Inflammatory macrophage treated with lipopolysaccharide for 4 hours (primary cell): ENCODE data around the gene FAM163B.

ENCODE experiments used
- DNase-seq: peaks from one replicate; pipeline ENCODE4 v3.0.0-alpha.2; 2020

FAM163B gene

DNA sequence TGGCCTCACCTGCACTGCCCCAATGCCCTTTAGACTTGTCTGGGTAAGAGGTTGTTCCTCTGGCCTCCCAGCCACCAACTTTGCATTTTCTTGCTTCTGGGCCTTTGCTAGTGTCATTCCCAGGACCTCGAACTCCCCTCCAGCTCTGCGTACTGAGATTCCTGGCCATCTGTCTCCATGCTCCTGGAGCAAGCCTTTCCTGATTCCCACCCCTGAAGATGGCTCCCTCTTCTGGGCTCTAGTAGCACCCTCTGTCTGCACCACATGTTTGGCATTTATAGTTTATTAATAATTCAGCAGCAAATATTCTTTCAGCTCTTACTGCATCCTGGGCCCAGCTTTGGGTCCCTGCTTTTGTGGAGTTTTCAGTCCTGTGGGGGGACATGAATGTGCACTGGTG, 14.9 kb downstream of the FAM163B start:
- DNase-seq, result no peak

DNA sequence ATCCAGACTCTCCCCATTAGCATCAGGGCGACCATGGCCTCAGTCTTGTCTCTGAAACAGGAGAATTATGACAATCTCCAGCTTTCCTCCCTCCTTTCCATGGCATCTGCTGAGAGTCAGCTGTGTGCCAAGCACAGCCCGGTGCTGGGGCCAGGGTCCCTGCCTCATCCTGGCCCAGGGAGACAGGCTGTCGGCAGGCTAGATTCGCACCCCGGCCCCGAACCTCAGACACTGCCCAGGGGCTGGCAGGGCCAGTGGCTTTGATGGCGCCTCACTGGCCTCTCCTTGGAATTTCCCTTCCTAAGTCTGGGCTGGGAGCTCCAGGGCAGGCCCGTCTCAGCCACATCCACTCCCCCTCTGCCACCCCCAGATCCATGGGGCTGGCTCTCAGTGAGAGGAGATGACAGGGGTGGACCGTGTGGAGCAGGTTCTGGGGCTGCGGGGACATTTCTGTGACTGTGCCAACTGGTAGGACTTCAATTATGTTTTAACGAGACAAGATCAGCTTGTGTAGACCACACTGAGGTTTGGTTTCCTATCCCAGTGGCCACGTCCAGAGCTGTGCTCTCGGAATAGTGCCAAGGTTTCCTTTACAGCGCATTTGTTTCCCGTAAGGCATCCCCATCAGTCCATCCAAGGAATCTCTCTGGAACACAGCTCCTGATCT, 15.5 kb downstream of the FAM163B start:
- DNase-seq, result no peak

DNA sequence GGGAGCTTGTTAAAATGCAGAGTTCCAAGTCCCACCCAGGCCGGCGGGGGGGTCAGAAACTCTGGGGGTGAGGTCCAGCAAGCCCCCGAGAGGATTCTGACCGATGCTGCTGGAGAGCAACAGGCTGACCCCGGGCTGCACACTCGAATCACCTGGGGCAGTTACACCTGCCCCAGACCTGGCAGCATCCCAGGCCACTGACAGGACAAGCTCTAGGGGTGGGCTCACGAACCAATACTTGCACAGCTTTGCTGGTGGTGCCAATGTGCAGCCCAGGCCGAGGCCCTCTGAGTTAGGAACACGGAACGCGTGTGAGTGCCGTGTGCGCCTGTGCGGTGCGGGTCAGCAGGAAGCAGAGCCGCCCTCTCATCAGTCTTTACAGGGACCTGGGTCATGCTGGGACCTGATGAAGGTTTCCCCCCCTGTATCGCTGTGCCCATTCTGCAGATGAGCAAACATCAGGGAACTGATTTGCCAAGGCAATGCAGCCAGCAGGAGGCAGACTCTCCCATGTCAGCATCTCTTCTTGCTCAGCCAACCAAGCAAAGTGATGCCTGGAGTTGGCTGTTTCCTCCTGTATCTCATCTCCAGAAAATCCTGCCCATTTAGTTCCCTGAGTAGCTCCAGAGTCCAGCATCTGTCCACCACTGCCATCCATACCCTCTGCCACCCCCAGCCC, 16.3 kb downstream of the FAM163B start:
- no peak for DNase-seq

GRCh38 chr9:133591985-133592384, 17.2 kb downstream of the FAM163B start:
- DNase-seq, result no peak

DNA sequence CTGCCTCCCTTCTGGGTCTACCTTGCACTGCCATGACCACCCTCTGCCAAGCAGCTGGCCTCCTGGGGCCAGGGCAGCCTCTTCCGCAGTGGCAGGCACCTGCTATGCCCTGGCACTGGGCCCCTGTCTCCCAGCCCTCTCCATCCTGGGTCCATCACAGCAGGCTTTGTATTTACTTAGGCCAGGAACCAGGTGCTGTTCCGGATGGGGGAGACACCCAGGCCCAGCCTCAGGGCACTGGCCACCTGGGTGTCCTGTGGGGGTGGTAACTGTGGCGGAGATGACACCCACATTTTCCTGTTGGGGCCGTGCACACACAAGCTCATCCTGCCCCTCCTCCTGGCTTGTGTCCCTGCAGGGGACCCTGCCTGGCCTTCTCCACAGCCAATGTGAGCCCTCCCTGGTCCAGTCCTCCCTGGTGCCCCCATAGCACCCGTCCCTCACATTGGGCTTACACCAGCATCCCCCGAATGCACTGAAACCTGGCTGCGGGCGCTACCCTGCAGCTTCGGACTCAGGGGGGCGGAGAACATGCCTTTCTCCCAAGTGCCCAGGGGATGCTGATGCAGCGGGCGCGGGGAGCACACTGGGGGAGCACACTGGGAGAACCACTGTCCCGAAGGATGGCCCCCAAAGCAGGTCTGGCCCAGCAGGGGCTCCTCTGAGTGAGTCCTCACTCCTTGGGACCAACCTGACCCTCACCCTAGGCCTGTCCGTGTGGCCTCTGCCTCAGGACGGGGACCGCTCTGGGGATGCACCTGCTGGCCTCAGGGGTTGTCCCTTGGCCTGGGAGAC, 17.9 kb downstream of the FAM163B start:
- DNase-seq, result no peak

DNA sequence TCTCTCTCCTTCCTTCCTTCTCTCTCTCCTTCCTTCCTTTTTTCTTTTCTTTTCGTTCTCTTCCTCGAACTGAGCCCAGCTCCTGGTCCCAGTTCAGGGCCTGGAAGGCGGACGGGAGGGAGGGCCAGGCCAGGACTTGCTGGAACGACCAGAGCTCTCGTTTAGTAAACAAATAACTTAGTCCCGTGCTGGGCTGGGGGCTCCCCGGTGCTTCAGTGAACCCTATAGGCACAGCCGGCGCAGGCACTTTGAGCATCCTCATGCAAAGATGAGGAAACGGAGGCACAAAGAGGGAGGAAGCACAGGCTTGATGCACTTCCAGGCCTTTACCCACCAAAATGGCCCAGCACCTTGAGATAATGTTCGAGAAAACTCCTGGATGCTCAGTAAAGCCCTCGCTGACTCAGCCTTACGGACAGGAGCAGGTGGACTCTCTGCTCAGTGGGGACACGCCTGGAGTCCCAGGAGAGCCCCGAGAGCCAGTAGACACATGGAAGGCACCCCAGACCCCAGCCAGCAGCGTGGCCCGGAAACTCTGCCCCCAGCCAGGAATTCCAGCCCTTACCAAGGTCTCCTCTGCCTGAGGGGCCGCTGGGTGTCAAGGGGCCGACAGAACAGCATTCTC, 18.8 kb downstream of the FAM163B start:
- DNase-seq, result no peak

DNA sequence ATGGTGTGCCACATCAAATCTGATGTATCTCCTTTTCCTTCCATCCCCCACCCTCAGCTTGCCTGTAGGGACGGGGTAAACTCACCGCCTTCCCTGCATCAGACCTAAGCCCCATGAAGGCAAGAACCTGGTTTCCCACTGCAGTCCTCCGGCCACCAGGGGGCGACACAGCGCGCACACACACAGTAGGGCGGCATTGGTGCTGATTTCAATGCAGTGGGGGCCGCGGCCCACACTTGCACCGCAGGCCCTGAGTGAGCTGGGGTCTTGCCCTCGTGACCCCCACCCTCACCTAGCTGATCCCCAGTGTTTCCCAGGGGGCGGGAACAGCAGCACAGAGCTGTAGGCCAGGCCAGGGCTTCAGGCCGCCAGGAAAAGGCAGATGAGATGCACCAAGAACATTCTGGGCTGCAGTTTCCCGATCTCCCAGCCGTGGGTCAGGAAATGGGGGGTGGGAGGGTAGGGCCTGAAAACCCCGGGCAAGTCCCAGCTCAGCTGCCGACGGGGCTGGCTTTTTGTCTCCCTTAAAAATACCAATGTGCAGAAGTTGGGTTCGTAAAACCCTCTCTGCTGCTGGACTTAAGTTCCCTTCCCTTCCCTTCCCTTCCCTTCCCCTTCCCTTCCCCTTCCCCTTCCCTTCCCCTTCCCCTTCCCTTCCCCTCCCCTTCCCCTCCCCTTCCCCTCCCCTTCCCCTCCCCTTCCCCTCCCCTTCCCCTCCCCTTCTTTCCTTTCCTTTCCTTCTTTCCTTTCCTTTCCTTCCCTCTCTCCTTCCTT, 19.5 kb downstream of the FAM163B start:
- no peak for DNase-seq

GRCh38 chr9:133587466-133587865, 21.7 kb downstream of the FAM163B start:
- no peak for DNase-seq

DNA sequence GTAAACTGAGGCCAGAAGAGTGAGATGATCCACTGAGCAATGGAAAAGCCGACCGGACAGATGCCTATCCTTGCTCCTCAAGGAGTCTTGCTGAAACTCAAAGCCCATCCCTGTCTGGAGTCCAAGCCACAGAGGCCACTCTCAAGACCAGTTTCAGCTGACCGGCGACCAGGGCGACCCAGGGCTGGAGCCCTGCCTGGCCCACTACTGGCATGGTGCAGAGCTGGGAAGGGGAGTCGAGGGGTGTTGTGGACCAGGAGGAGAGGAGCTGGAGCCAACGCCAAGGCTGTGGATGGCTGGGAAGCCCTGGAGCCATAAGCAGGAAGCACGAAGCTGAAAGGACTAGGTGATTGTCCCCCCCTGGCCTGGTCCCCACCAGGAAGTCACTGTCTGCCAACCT, 22.1 kb downstream of the FAM163B start:
- no peak for DNase-seq

DNA sequence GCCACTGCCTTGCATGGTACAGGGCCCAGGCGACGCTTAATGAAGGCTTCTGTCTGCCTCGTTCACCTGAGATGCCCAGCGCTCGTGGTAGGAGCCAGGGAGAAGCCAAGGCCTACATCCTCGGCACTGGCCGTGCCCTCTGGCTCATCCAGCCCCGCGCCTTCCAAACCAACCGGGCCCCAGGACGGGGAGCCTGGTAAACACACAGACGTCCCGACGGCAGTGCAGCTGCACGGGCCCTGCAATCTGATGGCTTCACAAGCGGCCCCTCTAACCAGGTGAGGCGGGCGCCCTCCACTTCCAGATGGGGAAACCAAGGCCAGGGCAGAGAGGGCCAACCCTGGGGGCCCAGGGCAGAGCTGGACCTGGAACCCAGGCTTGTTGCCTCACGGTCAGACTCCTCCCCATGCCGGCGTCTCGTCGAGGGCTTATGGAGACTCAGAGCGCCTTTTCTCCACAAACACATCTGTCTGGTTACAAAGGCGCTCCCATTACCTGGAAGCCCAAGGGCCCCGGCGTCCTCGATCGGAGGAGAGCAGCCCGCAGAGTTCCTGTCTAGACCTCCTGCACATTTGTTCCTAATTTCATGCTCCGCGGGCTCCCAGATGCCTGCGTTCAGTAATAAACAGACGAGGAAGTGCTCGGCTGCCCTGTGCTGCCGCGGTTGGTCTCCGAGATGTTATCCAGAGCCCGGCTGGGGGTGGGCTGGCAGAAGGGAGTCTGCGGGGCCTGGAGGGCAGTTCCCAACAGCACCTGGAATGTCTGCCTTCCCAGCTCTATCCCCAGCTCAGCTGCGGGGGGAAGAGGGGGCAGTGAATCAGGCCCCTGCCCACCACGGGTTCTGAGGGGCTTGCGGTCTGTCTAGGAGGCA, 23.5 kb downstream of the FAM163B start:
- no peak for DNase-seq

- no peak for DNase-seq
These were observed 24.4 kb downstream of the FAM163B start for GRCh38 chr9:133584559-133585476.

- no peak for DNase-seq
These were observed 25.0 kb downstream of the FAM163B start for GRCh38 chr9:133584167-133584558.

DNA sequence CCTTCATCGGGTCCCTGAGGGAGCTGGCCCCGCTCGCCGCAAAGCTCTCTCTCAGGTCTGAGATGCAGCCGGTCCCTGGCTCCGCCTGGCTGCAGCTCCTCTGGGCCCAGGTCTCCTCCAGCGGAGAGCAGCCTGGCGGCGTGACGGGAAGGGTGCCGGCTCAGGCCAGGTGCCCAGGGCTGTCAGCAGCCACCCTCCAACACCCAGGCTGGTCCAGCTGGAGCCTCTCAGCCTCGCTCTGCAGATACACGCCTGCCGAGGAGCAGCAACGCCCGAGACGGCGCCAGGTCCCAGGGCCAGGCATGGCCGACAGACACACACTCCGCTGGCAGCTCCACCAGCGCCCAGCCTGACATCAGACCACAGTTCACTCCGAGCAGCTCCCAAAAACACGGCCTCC, 25.6 kb downstream of the FAM163B start:
- DNase-seq, result no peak

DNA sequence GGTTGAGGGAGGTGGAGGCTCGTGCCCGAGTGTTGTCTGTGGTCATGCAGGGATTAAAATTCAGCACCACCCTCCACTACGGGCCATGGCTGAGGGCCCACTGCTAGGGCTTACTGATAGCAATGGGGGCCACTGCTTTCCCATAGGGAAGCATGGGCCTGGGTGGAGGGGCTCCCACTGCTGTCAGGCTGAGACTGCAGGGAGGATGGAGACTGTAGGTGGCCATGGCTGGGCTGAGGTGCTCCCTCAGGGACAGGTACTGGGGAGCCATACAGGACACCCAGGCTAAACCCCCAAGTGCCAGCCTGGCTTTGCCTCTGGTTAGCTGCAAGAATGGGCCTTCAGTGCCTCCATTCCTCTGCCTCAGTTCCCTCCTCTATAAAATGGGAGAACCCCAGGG, 26.1 kb downstream of the FAM163B start:
- DNase-seq, result no peak

DNA sequence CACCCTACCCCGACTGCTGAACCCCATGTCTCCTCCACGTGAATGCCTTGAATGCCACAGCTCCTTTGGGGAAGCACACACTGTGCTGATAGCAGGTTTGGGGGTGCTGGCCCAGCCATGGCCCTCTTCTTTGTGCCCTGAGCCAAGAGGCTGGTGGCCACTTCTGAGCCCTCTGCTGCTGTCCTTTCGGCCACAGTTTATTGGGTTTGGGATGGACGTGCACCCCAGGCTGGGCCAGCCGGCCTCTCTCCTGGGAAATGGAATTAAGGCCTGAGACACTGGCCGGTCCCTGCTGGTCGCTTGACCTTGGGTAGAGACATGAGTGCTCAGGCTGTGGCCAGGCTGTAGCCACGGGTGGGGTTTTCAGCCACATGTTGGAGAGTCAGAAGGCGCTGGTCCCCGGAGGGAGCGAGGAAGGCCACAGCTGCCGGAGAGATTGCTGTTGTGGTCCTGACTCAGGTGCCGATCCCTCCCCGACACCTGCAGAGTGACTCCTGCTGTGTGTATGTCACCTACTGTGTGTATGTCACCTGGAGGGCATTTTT, 26.6 kb downstream of the FAM163B start:
- no peak for DNase-seq

DNA sequence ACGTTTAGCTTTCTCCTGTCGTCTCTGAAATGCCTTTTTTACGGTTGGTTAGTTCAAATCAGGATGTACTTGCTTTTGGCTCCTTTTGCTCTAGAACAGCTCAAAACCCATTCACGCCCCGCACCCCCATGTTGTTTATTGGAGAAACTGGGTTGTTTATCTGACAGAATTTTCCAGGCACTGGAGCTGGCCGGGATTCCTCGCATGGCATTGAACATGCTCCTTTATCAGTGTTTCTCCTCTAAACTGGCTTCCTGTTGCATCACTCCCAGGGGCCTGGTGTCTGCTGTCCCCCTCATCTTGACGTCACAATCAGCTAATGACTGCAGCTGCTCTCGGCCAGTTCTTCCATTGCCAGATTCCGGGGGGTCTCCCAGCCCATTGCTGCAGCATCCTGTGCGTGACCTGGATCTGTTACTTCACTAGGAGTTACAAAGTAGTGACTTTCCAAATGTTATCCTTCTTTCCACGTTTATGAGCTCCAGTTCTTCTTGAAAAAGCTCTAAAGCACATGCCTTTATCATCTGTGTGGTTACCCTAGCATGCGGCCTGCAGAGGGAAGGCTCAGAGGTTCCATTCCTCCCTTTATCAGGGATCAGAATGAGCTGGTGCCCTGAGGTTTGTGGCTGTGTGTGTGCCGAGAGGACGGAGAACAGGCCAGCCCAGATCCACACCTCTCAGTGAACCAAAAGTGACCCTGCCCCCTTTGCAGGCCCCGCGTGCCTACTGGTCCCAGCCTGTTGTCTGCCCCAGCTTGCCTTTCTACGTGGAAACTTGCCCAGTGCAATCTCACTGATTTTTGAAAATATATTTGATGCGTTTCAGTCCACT, 27.5 kb downstream of the FAM163B start:
- no peak for DNase-seq

DNA sequence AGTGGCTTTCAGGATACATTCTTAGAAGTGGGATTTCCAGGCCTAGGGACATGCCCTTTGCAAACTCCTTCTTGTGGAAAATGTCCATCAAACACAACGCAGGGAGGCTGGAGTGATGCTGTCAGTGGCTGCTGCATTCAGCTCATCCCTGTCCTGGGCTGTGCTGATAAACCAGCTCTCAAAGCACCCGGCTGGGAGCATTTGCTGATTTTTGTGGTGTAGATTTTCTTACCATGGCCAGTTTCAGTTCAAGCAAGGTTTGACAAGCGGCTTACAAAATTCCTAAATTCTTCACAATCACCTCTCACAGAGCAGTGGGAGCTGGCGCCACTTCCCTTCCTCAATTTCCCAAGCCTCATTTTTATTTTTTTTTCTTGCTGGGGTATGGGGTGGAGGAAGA, 28.2 kb downstream of the FAM163B start:
- DNase-seq, result no peak

DNA sequence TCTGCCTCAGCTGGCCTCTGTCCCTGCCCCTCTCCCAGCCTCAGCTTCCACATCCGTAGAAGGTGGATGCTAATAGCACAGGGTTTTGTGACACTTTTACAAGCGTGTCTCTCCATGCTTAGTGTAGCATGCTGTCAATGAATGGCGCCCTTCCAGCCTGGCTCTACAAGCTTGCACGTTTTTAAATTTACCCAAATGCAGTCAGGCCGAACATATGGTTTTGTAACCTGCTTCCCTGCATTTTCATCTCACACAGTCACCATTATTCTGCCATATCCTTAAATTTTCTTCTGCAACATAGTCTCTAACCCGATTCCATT, 28.8 kb downstream of the FAM163B start:
- DNase-seq, result no peak

- DNase-seq, result no peak
These were observed 29.4 kb downstream of the FAM163B start for GRCh38 chr9:133579601-133580418.
